Activated CD8-positive, alpha-beta T cell treated with anti-CD3 and anti-CD28 coated beads for 36 hours (primary cell): ENCODE data around the gene AGAP1. TPM values are rescaled to one million over a fixed set of nuclear protein-coding genes. Genes with fewer than 3 reads are reported as not detected.

Experiments
- ATAC-seq: fragments of 200-7000 bp; cut with Tn5 transposase; one replicate; pipeline ENCODE4 v1.10.0; 2021; ENCODE audit warnings: mild to moderate bottlenecking, moderate library complexity
- CTCF ChIA-PET: fragments of 350-600 bp; sonication (Branson Sonifier 250); formaldehyde crosslinking; loops from one replicate; lab custom pipeline; 2021; ENCODE audit warnings: antibody characterized with exemption; lab: Charles Lee
- POLR2A ChIA-PET: fragments of 350-600 bp; sonication (Branson Sonifier 250); formaldehyde crosslinking; loops from one replicate; lab custom pipeline; 2021; ENCODE audit warnings: antibody characterized with exemption; lab: Charles Lee
- DNase-seq: peaks from one replicate; pipeline ENCODE4 v3.0.0-alpha.2; 2020
- H3K27ac Mint-ChIP-seq: one replicate; pipeline ENCODE4 v1.8.0; 2021; ENCODE audit warnings: mild to moderate bottlenecking, mixed read lengths
- H3K27me3 Mint-ChIP-seq: one replicate; pipeline ENCODE4 v1.8.0; 2021; ENCODE audit warnings: mixed read lengths
- H3K36me3 Mint-ChIP-seq: one replicate; pipeline ENCODE4 v1.8.0; 2021; ENCODE audit warnings: low read depth, mixed read lengths
- H3K4me1 Mint-ChIP-seq: one replicate; pipeline ENCODE4 v1.8.0; 2021; ENCODE audit warnings: low read depth, mixed read lengths
- H3K4me3 Mint-ChIP-seq: one replicate; pipeline ENCODE4 v1.8.0; 2021; ENCODE audit warnings: mild to moderate bottlenecking, moderate library complexity, mixed read lengths
- H3K9me3 Mint-ChIP-seq: one replicate; pipeline ENCODE4 v1.8.0; 2021; ENCODE audit warnings: mixed read lengths
- intact Hi-C: fragments of 100-400 bp; cut with micrococcal nuclease; formaldehyde crosslinking; loops from one replicate; pipeline ENCODE4 v1.10.0; 2022
- total RNA-seq, 2 experiments: library from RNA; stranded (reverse); gene quantifications; one replicate each; pipeline ENCODE4 v1.2.3, GENCODE V29; 2021
- TF ChIP-seq, protein P1 (sequence below): fragments of 200-600 bp; IDR thresholded peaks from one replicate; pipeline ENCODE4 v1.8.0; 2022; ENCODE audit warnings: antibody characterized with exemption, mild to moderate bottlenecking

The AGAP1 gene
- total RNA-seq, 2 experiments from 2014 or later = 2.5 to 2.9 TPM

DNA sequence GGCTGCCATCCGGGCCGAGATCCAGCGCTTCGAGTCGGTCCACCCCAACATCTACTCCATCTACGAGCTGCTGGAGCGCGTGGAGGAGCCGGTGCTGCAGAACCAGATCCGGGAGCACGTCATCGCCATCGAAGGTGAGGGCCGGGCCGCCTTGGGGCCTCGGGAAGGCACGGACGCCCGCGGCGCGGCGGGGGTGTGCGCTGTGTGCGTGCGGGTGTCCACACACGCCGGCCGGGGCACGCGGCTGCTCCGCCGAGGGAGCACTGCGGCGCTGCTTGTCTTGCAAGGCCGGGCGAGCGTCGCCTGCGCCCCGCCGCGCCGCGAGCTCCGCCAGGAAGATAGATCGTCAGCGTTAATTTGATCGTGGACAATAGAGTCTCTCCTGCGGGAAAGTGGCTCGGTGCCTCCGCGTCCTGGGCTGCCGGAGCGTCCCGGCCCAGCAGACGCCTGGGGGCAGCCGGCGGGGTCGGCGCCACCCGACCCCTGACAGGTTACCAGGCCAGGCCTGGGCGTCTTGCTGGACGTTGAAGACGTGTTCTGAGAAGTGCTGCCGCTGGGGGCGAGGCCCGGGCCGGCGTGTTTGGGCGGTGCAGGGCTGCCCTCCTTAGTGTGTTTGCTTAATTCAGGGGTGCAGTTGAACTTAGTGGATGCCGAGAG is 1.0 kb downstream of the AGAP1 start:
- POLR2A ChIA-PET = interaction anchor here (0.6 kb wide), 1 partner anchor 63 kb away, joined by 3 read pairs; no protein-coding TSS in a partner anchor
- peaks cover 3% of the 10 kb centered on the region for H3K9me3 Mint-ChIP-seq
- H3K4me3 Mint-ChIP-seq = peak overlapping the region; percentile 56
- DNase-seq (peak; percentile 15), ATAC-seq (peak; percentile 35)
- H3K36me3 Mint-ChIP-seq = no peaks in the 10 kb centered on the region
- CTCF ChIA-PET = no interaction called here
- intact Hi-C loops = no loop called here
- H3K27me3 Mint-ChIP-seq = peaks cover 63% of the 10 kb centered on the region
- peaks cover 8% of the 10 kb centered on the region for H3K4me1 Mint-ChIP-seq
- H3K27ac Mint-ChIP-seq = no peak overlapping the region
- TF ChIP-seq, protein P1, sequence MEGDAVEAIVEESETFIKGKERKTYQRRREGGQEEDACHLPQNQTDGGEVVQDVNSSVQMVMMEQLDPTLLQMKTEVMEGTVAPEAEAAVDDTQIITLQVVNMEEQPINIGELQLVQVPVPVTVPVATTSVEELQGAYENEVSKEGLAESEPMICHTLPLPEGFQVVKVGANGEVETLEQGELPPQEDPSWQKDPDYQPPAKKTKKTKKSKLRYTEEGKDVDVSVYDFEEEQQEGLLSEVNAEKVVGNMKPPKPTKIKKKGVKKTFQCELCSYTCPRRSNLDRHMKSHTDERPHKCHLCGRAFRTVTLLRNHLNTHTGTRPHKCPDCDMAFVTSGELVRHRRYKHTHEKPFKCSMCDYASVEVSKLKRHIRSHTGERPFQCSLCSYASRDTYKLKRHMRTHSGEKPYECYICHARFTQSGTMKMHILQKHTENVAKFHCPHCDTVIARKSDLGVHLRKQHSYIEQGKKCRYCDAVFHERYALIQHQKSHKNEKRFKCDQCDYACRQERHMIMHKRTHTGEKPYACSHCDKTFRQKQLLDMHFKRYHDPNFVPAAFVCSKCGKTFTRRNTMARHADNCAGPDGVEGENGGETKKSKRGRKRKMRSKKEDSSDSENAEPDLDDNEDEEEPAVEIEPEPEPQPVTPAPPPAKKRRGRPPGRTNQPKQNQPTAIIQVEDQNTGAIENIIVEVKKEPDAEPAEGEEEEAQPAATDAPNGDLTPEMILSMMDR = no peak

DNA sequence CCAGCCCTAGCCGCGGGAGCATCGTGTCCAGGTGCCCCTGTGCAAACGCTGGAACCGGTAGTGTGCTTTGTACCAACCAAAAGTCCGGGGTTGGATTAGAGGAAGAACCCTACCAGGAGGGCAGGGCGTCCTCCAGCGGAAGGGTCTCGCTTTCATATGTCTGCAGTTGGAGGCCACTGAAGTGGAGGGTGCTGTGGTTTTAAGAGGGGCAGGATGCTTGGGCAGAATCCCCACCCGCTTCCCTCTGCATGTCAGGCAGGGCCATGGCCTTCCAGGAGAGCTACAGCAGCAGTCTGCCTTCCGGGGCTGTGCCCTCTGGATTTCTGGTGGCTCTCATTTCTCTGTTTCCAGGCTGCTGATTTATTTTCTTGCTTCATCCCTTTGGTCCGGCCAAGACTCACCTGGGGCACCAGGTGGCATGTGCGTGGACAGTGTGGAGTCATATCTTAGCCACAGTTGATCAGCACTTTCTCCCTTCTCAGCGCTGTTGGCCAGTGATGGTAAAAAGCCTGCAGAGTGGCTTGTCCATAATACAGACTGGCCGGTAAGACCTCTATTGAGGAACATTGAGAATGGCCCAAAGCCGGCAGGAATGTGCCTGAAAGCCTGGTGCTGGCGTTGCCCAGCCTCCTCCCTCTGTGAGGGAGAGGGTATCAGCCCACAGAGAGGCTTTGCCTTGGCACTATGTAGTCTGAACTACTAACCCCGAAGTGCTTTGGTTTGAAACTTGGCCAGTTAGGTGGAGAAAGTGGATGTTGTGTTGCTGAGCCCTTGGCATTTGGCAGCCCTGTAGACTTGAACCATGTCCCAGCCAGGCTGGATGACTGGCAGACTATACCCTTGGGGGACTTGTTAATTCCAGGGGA is 1.8 kb downstream of the AGAP1 start:
- no peaks in the 10 kb centered on the region for H3K9me3 Mint-ChIP-seq
- CTCF ChIA-PET = no interaction called here
- DNase-seq (no peak), ATAC-seq (no peak)
- no peaks in the 10 kb centered on the region for H3K36me3 Mint-ChIP-seq
- TF ChIP-seq, protein P1 = no peak
- peak overlapping the region; percentile 54 for H3K4me3 Mint-ChIP-seq
- H3K4me1 Mint-ChIP-seq = peaks cover 8% of the 10 kb centered on the region
- H3K27ac Mint-ChIP-seq = no peak overlapping the region
- intact Hi-C loops = no loop called here
- POLR2A ChIA-PET = no interaction called here
- peaks cover 59% of the 10 kb centered on the region for H3K27me3 Mint-ChIP-seq

DNA sequence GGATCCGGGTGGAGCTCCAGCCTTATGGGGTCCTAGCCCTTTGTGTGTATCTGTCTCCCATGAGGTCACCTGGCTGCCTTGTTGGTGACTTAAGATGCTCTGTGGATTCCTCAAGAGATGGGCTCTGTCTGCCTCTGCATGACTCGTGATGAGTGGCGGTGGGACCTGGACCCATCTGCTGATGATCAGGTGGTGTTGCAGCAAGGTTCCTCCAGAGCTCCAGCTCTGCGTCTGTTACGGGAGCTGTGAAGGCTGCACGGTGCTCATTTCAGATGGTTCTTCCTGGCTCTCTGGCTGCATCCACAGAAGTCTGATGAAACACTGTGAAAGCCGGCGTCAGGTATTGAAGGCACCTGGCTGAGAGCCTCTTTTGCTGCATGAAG is 2.4 kb downstream of the AGAP1 start:
- CTCF ChIA-PET = no interaction called here
- Mint-ChIP-seq H3K4me1 (peaks cover 11% of the 10 kb centered on the region), H3K9me3 (no peaks in the 10 kb centered on the region), H3K36me3 (no peaks in the 10 kb centered on the region), H3K27me3 (peaks cover 60% of the 10 kb centered on the region), H3K27ac (no peak overlapping the region), H3K4me3 (no peak overlapping the region)
- TF ChIP-seq, protein P1 = no peak
- ATAC-seq (no peak), DNase-seq (no peak)
- POLR2A ChIA-PET = no interaction called here
- intact Hi-C loops = no loop called here

DNA sequence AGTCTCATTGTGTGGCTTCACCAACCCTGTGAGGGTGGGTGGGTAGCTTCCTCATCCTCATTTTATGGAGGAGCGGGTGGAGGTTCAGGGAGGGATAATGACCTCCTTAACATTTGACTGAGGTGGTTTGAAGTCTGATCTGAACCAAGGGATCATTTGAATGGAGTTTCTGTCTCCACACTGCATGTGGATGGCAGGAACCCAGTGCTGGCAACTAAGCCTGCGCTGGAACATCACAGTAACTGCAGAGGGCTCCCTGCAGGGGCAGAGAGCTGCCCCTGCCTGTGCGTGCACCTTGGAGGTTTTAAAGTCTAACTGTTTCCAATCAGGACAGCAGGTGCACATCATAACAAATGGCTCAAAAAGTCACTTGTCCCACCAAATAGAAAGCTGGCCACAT is 3.3 kb downstream of the AGAP1 start:
- TF ChIP-seq, protein P1 = no peak

DNA sequence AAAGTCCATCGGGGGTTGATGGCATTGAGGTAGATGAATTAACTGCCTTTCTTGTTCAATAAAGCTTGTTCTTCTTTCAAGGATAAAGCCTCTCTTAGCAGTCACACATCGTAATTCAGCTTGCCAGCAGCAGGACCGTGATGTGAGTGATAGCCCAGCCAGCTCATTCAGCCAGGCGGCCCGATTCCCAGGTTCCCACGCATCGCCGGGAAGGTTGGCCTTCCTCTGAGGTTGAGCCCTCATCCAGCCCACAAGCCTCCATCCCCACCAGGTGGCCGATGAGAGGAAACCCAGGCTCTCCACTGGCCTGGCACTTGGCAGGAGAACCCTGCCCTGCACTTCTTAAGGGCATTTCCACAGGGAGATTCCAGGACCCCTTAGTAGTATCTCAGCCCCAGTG is 4.7 kb downstream of the AGAP1 start:
- Mint-ChIP-seq H3K9me3 (no peaks in the 10 kb centered on the region), H3K4me3 (no peak overlapping the region), H3K27me3 (peaks cover 60% of the 10 kb centered on the region), H3K27ac (no peak overlapping the region), H3K4me1 (peaks cover 16% of the 10 kb centered on the region), H3K36me3 (no peaks in the 10 kb centered on the region)
- ChIA-PET CTCF (no interaction called here), POLR2A (no interaction called here)
- no peak for ATAC-seq
- TF ChIP-seq, protein P1 = no peak
- intact Hi-C loops = no loop called here
- no peak for DNase-seq

More for the DNA sequence above, 3.3 kb downstream of the AGAP1 start:
- CTCF ChIA-PET = no interaction called here
- no peak overlapping the region for H3K4me3 Mint-ChIP-seq
- DNase-seq (no peak), ATAC-seq (no peak)
- H3K27me3 Mint-ChIP-seq = peaks cover 60% of the 10 kb centered on the region
- no peak overlapping the region for H3K27ac Mint-ChIP-seq
- POLR2A ChIA-PET = no interaction called here
- intact Hi-C loops = no loop called here
- no peaks in the 10 kb centered on the region for H3K36me3 Mint-ChIP-seq
- no peaks in the 10 kb centered on the region for H3K9me3 Mint-ChIP-seq
- peaks cover 19% of the 10 kb centered on the region for H3K4me1 Mint-ChIP-seq
